ENCODE measurements around the gene SLC30A7.

Gene SLC30A7

GRCh38 chr1:100988121-100988520, 92.2 kb downstream of the SLC30A7 start:
- no peak for DNase-seq

GRCh38 chr1:100989306-100990077, 93.6 kb downstream of the SLC30A7 start:
- DNase-seq = peak; percentile 36

- DNase-seq = no peak
Observed at GRCh38 chr1:100995198-100995988, 99.5 kb downstream of the SLC30A7 start.

GRCh38 chr1:100998426-100998825, 102.5 kb downstream of the SLC30A7 start:
- DNase-seq = no peak

- DNase-seq = no peak
Observed at GRCh38 chr1:101000131-101000873, 104.4 kb downstream of the SLC30A7 start.

- DNase-seq = no peak
Observed at GRCh38 chr1:101002551-101002950, 106.7 kb downstream of the SLC30A7 start.

- DNase-seq = no peak
Observed at GRCh38 chr1:101003012-101003650, 107.2 kb downstream of the SLC30A7 start.

GRCh38 chr1:101004061-101004460, 108.2 kb downstream of the SLC30A7 start:
- no peak for DNase-seq

GRCh38 chr1:101004670-101005069, 108.8 kb downstream of the SLC30A7 start:
- DNase-seq = no peak

- DNase-seq = no peak
Observed at GRCh38 chr1:101005183-101005582, 109.3 kb downstream of the SLC30A7 start.

- DNase-seq = no peak
Observed at GRCh38 chr1:101005871-101006270, 110.0 kb downstream of the SLC30A7 start.

- DNase-seq = no peak
Observed at GRCh38 chr1:101006553-101006952, 110.7 kb downstream of the SLC30A7 start.

- no peak for DNase-seq
Observed at GRCh38 chr1:101008229-101008834, 112.4 kb downstream of the SLC30A7 start.

GRCh38 chr1:101013776-101014175, 117.9 kb downstream of the SLC30A7 start:
- no peak for DNase-seq

- no peak for DNase-seq
Observed at GRCh38 chr1:101017448-101017847, 121.6 kb downstream of the SLC30A7 start.

- no peak for DNase-seq
Observed at GRCh38 chr1:101022294-101022693, 126.4 kb downstream of the SLC30A7 start.

- no peak for DNase-seq
Observed at GRCh38 chr1:101025283-101025656, 129.4 kb downstream of the SLC30A7 start.

- peak; percentile 84 for DNase-seq
Observed at GRCh38 chr1:101025657-101026429, 130.0 kb downstream of the SLC30A7 start, which contains the start of gene DPH5. TSS of gene DPH5 (minus strand) at chr1:101025784. CDS start at chr1:101025443, 341 bp downstream.

GRCh38 chr1:101026430-101026788, 130.5 kb downstream of the SLC30A7 start:
- no peak for DNase-seq

GRCh38 chr1:101027194-101027772, 131.4 kb downstream of the SLC30A7 start:
- no peak for DNase-seq

- no peak for DNase-seq
Observed at GRCh38 chr1:101028466-101028865, 132.6 kb downstream of the SLC30A7 start.

Data from kidney glomerular epithelial cell (primary cell).